ENCODE measurements around the gene NUDT17. TPM values are rescaled to one million over a fixed set of nuclear protein-coding genes. Genes with fewer than 3 reads are reported as not detected.
A peak's percentile ranks its signal among the peaks of the same experiment; 100 is the strongest.

NUDT17 gene
- polyA plus RNA-seq, 1 of the 3 experiments (the other 2 are of a cell fraction), result 8.1 TPM

- Histone ChIP-seq H2AFZ (ENCODE audit: low read depth) (no peak overlapping the region), H3K9ac (no peak overlapping the region), H3K36me3 (replicated peaks in 1 of 2; ENCODE audit: control insufficient read depth in 1 of 2, insufficient read depth in 2 of 2, low read length in 1 of 2) (no peaks in the 10 kb centered on the region), H3K9me2 (no peaks in the 10 kb centered on the region), H3K4me2 (no peak overlapping the region), H4K20me1 (ENCODE audit: insufficient read depth) (peaks cover 52% of the 10 kb centered on the region), H3K27me3 (ENCODE audit: insufficient read depth) (no peaks in the 10 kb centered on the region), H3K9me3 (no peaks in the 10 kb centered on the region), H3K4me1 (ENCODE audit: control insufficient read depth in 1 of 2, insufficient read depth in 2 of 2, low read depth in 1 of 2, low read length in 1 of 2) (peaks cover 0 to 14% of the 10 kb centered on the region in 2 experiments; a peak in 2 of 4 replicates), H3F3A (replicated peaks; ENCODE audit: insufficient read depth) (peaks cover 3% of the 10 kb centered on the region), H3K27ac (ENCODE audit: low read depth in 2 of 2, low read length in 1 of 2) (peak overlapping the region in 1 of 2 experiments; percentile 15; a peak in 1 of 4 replicates), H3K4me3 (ENCODE audit: low read depth in 2 of 2, low read length in 1 of 2) (no peak overlapping the region), H3K79me2 (ENCODE audit: insufficient read depth) (peaks cover 94% of the 10 kb centered on the region)
- CTCF ChIA-PET, result interaction anchor here (1.9 kb wide), 1 partner anchor 22 kb away, joined by 4 read pairs; no protein-coding TSS in a partner anchor
- POLR2A ChIA-PET, result no interaction called here
- TF ChIP-seq FOSL2 (IDR thresholded peaks at IDR 0.05; ENCODE audit: borderline replicate concordance, low read depth) (no peak), ZBTB33 (IDR thresholded peaks at IDR 0.05; ENCODE audit: borderline replicate concordance, low read depth) (no peak), TAF1 (IDR thresholded peaks at IDR 0.05; ENCODE audit: borderline replicate concordance, low read depth, low read length) (no peak), NRF1 (IDR thresholded peaks at IDR 0.05; ENCODE audit: low read depth, low read length) (no peak), FOXM1 (IDR thresholded peaks at IDR 0.05; ENCODE audit: low read depth) (no peak), CHD2 (IDR thresholded peaks at IDR 0.05; ENCODE audit: low read length, partially characterized antibody) (no peak), SMC3 (IDR thresholded peaks at IDR 0.05; ENCODE audit: low read depth, low read length) (no peak), MXI1 (IDR thresholded peaks at IDR 0.05; ENCODE audit: low read depth, low read length) (no peak), CTCF (IDR thresholded peaks at IDR 0.05) (no peak), NFIC (IDR thresholded peaks at IDR 0.05; ENCODE audit: borderline replicate concordance) (no peak), EP300 (IDR thresholded peaks at IDR 0.05; ENCODE audit: borderline replicate concordance in 1 of 2, low read depth in 1 of 2, low read length in 1 of 2) (no peak), ELF1 (IDR thresholded peaks at IDR 0.05) (no peak)
- WGBS (ENCODE audit: low lambda C conversion rate), result 93% methylated on average over 3 of the region's 3 CpGs
- DNase-seq, result no peak
Observed at GRCh38 chr1:145804235-145805045, 41.0 kb upstream of the NUDT17 start.

- no peak overlapping the region for H3K27ac ChIP-seq (ENCODE audit: low read depth in 2 of 2, low read length in 1 of 2)
- H3K4me2 ChIP-seq, result no peak overlapping the region
- H4K20me1 ChIP-seq (ENCODE audit: insufficient read depth), result peaks cover 52% of the 10 kb centered on the region
- H3K36me3 ChIP-seq (replicated peaks in 1 of 2; ENCODE audit: control insufficient read depth in 1 of 2, insufficient read depth in 2 of 2, low read length in 1 of 2), result no peaks in the 10 kb centered on the region
- no peaks in the 10 kb centered on the region for H3K9me3 ChIP-seq
- ChIA-PET CTCF (interaction anchor here (0.9 to 1.9 kb wide), 2 partner anchors 10 to 22 kb away, joined by 4 read pairs; no protein-coding TSS in a partner anchor), POLR2A (no interaction called here)
- peaks cover 89% of the 10 kb centered on the region for H3K79me2 ChIP-seq (ENCODE audit: insufficient read depth)
- no peak overlapping the region for H3K4me3 ChIP-seq (ENCODE audit: low read depth in 2 of 2, low read length in 1 of 2)
- no peaks in the 10 kb centered on the region for H3K27me3 ChIP-seq (ENCODE audit: insufficient read depth)
- H3K9ac ChIP-seq, result no peak overlapping the region
- WGBS (ENCODE audit: low lambda C conversion rate), result 84% methylated on average over 1 of the region's 1 CpG
- no peak for DNase-seq
- H2AFZ ChIP-seq (ENCODE audit: low read depth), result no peak overlapping the region
- H3K4me1 ChIP-seq (ENCODE audit: control insufficient read depth in 1 of 2, insufficient read depth in 2 of 2, low read depth in 1 of 2, low read length in 1 of 2), result peaks cover 0 to 14% of the 10 kb centered on the region in 2 experiments; a peak in 2 of 4 replicates
- H3F3A ChIP-seq (replicated peaks; ENCODE audit: insufficient read depth), result peaks cover 3% of the 10 kb centered on the region
- H3K9me2 ChIP-seq, result no peaks in the 10 kb centered on the region
- no peak for TF ChIP-seq ELF1 (IDR thresholded peaks at IDR 0.05)
- no peak for TF ChIP-seq USF1 (IDR thresholded peaks at IDR 0.05; ENCODE audit: borderline replicate concordance, low read depth)
- TF ChIP-seq NFIC (IDR thresholded peaks at IDR 0.05; ENCODE audit: borderline replicate concordance), result no peak
- TF ChIP-seq EZH2phosphoT487 (IDR thresholded peaks at IDR 0.05; ENCODE audit: borderline replicate concordance, low read depth), result no peak
- no peak for TF ChIP-seq TEAD4 (IDR thresholded peaks at IDR 0.05; ENCODE audit: borderline replicate concordance, insufficient read depth)
- TF ChIP-seq POLR2AphosphoS5 (IDR thresholded peaks at IDR 0.05; ENCODE audit: low read depth, low read length), result no peak
- no peak for TF ChIP-seq ZBTB33 (IDR thresholded peaks at IDR 0.05; ENCODE audit: borderline replicate concordance, low read depth)
- TF ChIP-seq RXRA (IDR thresholded peaks at IDR 0.05; ENCODE audit: borderline replicate concordance, low read depth), result no peak
- TF ChIP-seq RCOR1 (IDR thresholded peaks at IDR 0.05; ENCODE audit: low read length), result no peak
- no peak for TF ChIP-seq YY1 (IDR thresholded peaks at IDR 0.05; ENCODE audit: low read depth)
- TF ChIP-seq TAF1 (IDR thresholded peaks at IDR 0.05; ENCODE audit: borderline replicate concordance, low read depth, low read length), result no peak
Observed at GRCh38 chr1:145805057-145805456, 40.4 kb upstream of the NUDT17 start.
